Smooth muscle cell (in vitro differentiated cells): Measurements from ENCODE around the gene PPFIBP1. TPM values are rescaled to one million over a fixed set of nuclear protein-coding genes. Genes with fewer than 3 reads are reported as not detected.
A peak's percentile ranks its signal among the peaks of the same experiment; 100 is the strongest.

Experiments used
- DNase-seq: peaks from one replicate; lab custom pipeline; 2025; ENCODE audit not compliant: unreplicated experiment; lab: John Stamatoyannopoulos, UW
- H2AFZ ChIP-seq: fragments of 200-600 bp; sonication (generic); 2 replicates; pipeline ENCODE4 v1.6.0; 2016; ENCODE audit warnings: antibody characterized with exemption, low read depth, mild to moderate bottlenecking
- H3F3A ChIP-seq: fragments of 200-600 bp; sonication (generic); 2 replicates; pipeline ENCODE4 v1.6.0; 2017; ENCODE audit warnings: antibody characterized with exemption, low read depth
- H3K27ac ChIP-seq: fragments of 200-600 bp; sonication (generic); 2 replicates; pipeline ENCODE4 v1.5.1; 2016; ENCODE audit warnings: low read depth, mild to moderate bottlenecking
- H3K27me3 ChIP-seq: fragments of 200-600 bp; sonication (generic); 2 replicates; pipeline ENCODE4 v1.6.1; 2016; ENCODE audit warnings: low read depth, mild to moderate bottlenecking
- H3K36me3 ChIP-seq: fragments of 200-600 bp; sonication (generic); 2 replicates; pipeline ENCODE4 v1.5.1; 2016; ENCODE audit warnings: low read depth
- H3K4me1 ChIP-seq: fragments of 200-600 bp; sonication (generic); 2 replicates; pipeline ENCODE4 v1.5.1; 2016; ENCODE audit warnings: low read depth
- H3K4me2 ChIP-seq: fragments of 200-600 bp; sonication (generic); 2 replicates; pipeline ENCODE4 v1.6.0; 2016; ENCODE audit warnings: mild to moderate bottlenecking
- H3K4me3 ChIP-seq: fragments of 200-600 bp; sonication (generic); 2 replicates; pipeline ENCODE4 v1.5.1; 2016; ENCODE audit warnings: mild to moderate bottlenecking
- H3K79me2 ChIP-seq: fragments of 200-600 bp; sonication (generic); 2 replicates; pipeline ENCODE4 v1.6.0; 2016; ENCODE audit warnings: low read depth, mild to moderate bottlenecking
- H3K9ac ChIP-seq: fragments of 200-600 bp; sonication (generic); 2 replicates; pipeline ENCODE4 v1.6.0; 2016; ENCODE audit warnings: low read depth
- H3K9me3 ChIP-seq: fragments of 200-600 bp; sonication (generic); replicated peaks from 2 replicates; pipeline ENCODE4 v1.5.1; 2016; ENCODE audit warnings: low read depth
- H4K20me1 ChIP-seq: fragments of 200-600 bp; sonication (generic); 2 replicates; pipeline ENCODE4 v1.6.0; 2016; ENCODE audit warnings: low read depth
- WGBS: methylation state at CpG from one replicate; pipeline ENCODE4 v1.1.7; 2016; ENCODE audit warnings: low lambda C conversion rate; 5-methylcytosine and 5-hydroxymethylcytosine counted together
- polyA plus RNA-seq: library from polyadenylated mRNA; unstranded; fragments of >200 nt; fragmentation: Nextera tagmentation; extraction: Ambion mirVana; gene quantifications from 2 replicates; pipeline ENCODE4 v1.2.1, GENCODE V29; 2016
- total RNA-seq: library from RNA; depleted of rRNA; stranded (reverse); fragments of >200 nt; gene quantifications from 2 replicates; pipeline ENCODE4 v1.2.3, GENCODE V29; 2014
- TF ChIP-seq, protein P1 (sequence below): fragments of 200-600 bp; sonication (generic); IDR thresholded peaks from 2 replicates; pipeline ENCODE4 v1.5.1; 2017; ENCODE audit warnings: borderline replicate concordance, mild to moderate bottlenecking, antibody characterized with exemption; ENCODE audit not compliant: insufficient read depth, poor library complexity, severe bottlenecking

Gene PPFIBP1
- total and polyA plus RNA-seq, 2 experiments from 2014 or later: 45.7 to 150 TPM

DNA sequence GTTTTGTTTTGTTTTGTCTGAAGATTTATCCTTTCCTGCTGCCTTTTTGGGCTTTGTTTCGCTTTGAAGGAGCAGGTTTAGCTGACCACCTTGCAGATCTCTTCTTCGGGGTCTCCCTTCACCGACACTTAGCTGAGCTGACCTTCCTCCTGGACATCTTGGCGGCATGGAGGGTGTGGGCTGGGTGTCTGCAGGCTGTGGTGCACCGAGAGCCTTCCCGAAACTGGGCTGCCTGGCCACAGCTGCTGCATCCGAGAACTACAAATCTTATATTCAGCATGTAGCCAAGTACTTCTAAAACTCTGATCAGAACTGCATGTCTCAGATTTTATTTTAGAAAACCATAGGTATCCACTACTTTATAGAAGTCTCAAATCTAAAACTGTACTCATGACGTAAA is 84.9 kb downstream of the PPFIBP1 start:
- Histone ChIP-seq H2AFZ (no peak overlapping the region), H3K36me3 (peaks cover 4% of the 10 kb centered on the region), H3K27me3 (no peaks in the 10 kb centered on the region), H3K4me1 (peaks cover 3% of the 10 kb centered on the region), H3K9ac (no peak overlapping the region), H3K79me2 (peaks cover 94% of the 10 kb centered on the region), H3K9me3 (no peaks in the 10 kb centered on the region), H3K27ac (no peak overlapping the region), H3K4me2 (no peak overlapping the region), H4K20me1 (peaks cover 28% of the 10 kb centered on the region), H3F3A (peaks cover 8% of the 10 kb centered on the region), H3K4me3 (no peak overlapping the region)
- TF ChIP-seq, protein P1, sequence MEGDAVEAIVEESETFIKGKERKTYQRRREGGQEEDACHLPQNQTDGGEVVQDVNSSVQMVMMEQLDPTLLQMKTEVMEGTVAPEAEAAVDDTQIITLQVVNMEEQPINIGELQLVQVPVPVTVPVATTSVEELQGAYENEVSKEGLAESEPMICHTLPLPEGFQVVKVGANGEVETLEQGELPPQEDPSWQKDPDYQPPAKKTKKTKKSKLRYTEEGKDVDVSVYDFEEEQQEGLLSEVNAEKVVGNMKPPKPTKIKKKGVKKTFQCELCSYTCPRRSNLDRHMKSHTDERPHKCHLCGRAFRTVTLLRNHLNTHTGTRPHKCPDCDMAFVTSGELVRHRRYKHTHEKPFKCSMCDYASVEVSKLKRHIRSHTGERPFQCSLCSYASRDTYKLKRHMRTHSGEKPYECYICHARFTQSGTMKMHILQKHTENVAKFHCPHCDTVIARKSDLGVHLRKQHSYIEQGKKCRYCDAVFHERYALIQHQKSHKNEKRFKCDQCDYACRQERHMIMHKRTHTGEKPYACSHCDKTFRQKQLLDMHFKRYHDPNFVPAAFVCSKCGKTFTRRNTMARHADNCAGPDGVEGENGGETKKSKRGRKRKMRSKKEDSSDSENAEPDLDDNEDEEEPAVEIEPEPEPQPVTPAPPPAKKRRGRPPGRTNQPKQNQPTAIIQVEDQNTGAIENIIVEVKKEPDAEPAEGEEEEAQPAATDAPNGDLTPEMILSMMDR: no peak
- DNase-seq: no peak
- WGBS: 96% methylated on average over 8 of the region's 8 CpGs

DNA sequence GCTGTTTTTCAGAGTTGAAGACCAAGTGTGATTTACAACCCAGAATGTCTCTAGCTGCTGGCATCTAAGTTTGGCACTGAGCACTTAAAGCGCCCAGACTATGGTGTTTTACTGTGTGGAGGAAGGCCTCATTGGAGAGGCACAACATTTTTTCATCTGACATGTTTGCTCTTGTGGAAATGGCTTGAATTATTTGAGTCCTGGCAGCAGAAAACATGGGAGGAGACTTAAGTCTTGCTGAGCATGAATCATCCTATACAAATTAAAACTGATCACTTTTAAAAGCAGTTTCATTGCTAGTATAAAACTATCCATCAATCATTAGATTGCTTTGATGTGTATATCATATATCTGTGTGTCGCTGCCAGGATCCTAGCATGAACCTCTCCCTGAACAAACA is 86.4 kb downstream of the PPFIBP1 start:
- H3K36me3 ChIP-seq: no peaks in the 10 kb centered on the region
- H3K79me2 ChIP-seq: peaks cover 82% of the 10 kb centered on the region
- H2AFZ ChIP-seq: no peak overlapping the region
- peaks cover 14% of the 10 kb centered on the region for H3F3A ChIP-seq
- peaks cover 10% of the 10 kb centered on the region for H3K4me1 ChIP-seq
- H3K27me3 ChIP-seq: no peaks in the 10 kb centered on the region
- TF ChIP-seq, protein P1: no peak
- peak overlapping the region; percentile 32 for H3K4me2 ChIP-seq
- H3K9ac ChIP-seq: no peak overlapping the region
- H4K20me1 ChIP-seq: peaks cover 16% of the 10 kb centered on the region
- no peak for DNase-seq
- H3K4me3 ChIP-seq: no peak overlapping the region
- H3K9me3 ChIP-seq: no peaks in the 10 kb centered on the region
- H3K27ac ChIP-seq: peak overlapping the region; percentile 57
- WGBS: 85% methylated on average over 2 of the region's 2 CpGs

DNA sequence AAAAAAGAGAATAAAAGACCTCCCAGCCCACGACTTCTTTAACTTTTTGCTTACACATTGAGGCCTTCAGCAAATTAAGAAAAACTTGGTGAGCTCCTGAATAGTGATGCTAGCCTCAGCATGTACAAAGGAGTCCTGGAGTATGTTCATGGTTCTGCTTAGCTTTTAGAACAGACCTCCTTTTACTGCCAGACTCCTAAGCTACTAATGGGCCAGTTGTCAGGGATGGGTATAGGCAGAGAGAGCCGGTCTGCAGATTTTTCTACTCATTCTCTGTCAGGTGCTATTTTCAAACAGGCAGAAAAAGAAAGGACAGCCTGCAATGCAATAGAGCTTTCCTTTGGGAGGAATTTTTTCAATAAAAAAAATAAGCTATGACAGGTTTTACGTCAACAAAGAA is 90.4 kb downstream of the PPFIBP1 start:
- DNase-seq: no peak
- Histone ChIP-seq H3K27me3 (no peaks in the 10 kb centered on the region), H4K20me1 (peaks cover 7% of the 10 kb centered on the region), H3K9ac (no peak overlapping the region), H3K27ac (peak overlapping the region; percentile 91), H3K9me3 (no peaks in the 10 kb centered on the region), H3K4me2 (peak overlapping the region; percentile 73), H3K4me1 (peaks cover 25% of the 10 kb centered on the region), H3K79me2 (peaks cover 54% of the 10 kb centered on the region), H3F3A (peaks cover 19% of the 10 kb centered on the region), H3K4me3 (no peak overlapping the region), H2AFZ (no peak overlapping the region), H3K36me3 (no peaks in the 10 kb centered on the region)
- WGBS: 67% methylated on average over 3 of the region's 3 CpGs
- TF ChIP-seq, protein P1: no peak

DNA sequence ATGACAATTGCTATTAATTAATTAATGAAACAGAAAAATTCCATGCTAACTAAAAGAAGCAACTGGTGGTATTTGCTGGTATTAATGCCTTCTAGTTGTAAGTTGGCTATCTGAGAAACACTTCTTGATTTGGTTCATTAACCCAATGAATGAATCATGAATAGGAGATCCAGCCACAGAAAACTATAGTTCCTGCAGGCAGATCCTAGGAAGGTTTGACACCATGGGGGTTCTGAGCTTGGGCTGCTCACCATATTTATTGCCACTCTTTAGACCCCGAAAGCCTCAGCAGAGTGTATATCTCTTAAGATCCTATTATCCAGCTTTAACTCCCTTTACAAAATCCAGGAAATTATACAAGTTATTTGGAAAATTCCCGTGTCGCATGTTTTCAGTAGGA is 90.9 kb downstream of the PPFIBP1 start:
- Histone ChIP-seq H3K4me2 (peak overlapping the region; percentile 73), H3K79me2 (peaks cover 50% of the 10 kb centered on the region), H3K36me3 (no peaks in the 10 kb centered on the region), H3F3A (peaks cover 19% of the 10 kb centered on the region), H4K20me1 (peaks cover 7% of the 10 kb centered on the region), H3K4me3 (no peak overlapping the region), H3K9ac (no peak overlapping the region), H3K4me1 (peaks cover 25% of the 10 kb centered on the region), H3K9me3 (no peaks in the 10 kb centered on the region), H2AFZ (no peak overlapping the region), H3K27me3 (no peaks in the 10 kb centered on the region), H3K27ac (peak overlapping the region; percentile 91)
- TF ChIP-seq, protein P1: no peak
- WGBS: 13% methylated on average over 3 of the region's 3 CpGs
- DNase-seq: no peak
